ENCODE measurements around the gene WHRN.

DNA sequence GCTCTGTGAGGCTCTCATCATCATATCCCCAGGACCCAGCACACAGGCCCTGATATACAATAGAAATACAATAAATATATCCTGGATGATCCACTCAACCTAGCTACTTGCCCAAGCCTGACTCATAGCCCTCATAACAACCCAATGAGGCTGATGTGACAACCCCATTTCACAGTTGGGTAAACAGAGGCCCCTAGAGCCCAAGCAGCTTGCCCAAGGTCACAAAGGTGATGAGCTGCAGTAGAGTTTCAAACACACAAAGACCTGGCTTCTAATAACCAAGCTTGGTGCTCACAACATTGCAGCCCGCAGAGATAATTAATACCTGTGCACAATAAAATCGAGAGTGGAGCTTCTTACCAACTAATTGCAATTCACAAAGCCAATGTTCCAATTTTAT lies 114.3 kb downstream of the WHRN start:
- TF ChIP-seq POLR2AphosphoS5 (IDR thresholded peaks at IDR 0.05; ENCODE audit: low read depth) (no peak), EZH2 (IDR thresholded peaks at IDR 0.05; ENCODE audit: low read depth, unreplicated experiment) (no peak), EZH2phosphoT487 (IDR thresholded peaks at IDR 0.05; ENCODE audit: unreplicated experiment) (no peak), CREB1 (CRISPR knock-in tag; IDR thresholded peaks at IDR 0.05; ENCODE audit: low read depth) (no peak), STAT1 (IDR thresholded peaks at IDR 0.05; ENCODE audit: unreplicated experiment) (no peak), JUNB (IDR thresholded peaks at IDR 0.05; ENCODE audit: unreplicated experiment) (no peak), ZNF331 (CRISPR knock-in tag; IDR thresholded peaks at IDR 0.05; ENCODE audit: low read depth) (no peak), ZNF114 (CRISPR knock-in tag; IDR thresholded peaks at IDR 0.05) (no peak)
- TF ChIP-seq, protein P1, sequence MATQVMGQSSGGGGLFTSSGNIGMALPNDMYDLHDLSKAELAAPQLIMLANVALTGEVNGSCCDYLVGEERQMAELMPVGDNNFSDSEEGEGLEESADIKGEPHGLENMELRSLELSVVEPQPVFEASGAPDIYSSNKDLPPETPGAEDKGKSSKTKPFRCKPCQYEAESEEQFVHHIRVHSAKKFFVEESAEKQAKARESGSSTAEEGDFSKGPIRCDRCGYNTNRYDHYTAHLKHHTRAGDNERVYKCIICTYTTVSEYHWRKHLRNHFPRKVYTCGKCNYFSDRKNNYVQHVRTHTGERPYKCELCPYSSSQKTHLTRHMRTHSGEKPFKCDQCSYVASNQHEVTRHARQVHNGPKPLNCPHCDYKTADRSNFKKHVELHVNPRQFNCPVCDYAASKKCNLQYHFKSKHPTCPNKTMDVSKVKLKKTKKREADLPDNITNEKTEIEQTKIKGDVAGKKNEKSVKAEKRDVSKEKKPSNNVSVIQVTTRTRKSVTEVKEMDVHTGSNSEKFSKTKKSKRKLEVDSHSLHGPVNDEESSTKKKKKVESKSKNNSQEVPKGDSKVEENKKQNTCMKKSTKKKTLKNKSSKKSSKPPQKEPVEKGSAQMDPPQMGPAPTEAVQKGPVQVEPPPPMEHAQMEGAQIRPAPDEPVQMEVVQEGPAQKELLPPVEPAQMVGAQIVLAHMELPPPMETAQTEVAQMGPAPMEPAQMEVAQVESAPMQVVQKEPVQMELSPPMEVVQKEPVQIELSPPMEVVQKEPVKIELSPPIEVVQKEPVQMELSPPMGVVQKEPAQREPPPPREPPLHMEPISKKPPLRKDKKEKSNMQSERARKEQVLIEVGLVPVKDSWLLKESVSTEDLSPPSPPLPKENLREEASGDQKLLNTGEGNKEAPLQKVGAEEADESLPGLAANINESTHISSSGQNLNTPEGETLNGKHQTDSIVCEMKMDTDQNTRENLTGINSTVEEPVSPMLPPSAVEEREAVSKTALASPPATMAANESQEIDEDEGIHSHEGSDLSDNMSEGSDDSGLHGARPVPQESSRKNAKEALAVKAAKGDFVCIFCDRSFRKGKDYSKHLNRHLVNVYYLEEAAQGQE (IDR thresholded peaks at IDR 0.05; ENCODE audit: unreplicated experiment), result no peak
- TF ChIP-seq, protein P2, sequence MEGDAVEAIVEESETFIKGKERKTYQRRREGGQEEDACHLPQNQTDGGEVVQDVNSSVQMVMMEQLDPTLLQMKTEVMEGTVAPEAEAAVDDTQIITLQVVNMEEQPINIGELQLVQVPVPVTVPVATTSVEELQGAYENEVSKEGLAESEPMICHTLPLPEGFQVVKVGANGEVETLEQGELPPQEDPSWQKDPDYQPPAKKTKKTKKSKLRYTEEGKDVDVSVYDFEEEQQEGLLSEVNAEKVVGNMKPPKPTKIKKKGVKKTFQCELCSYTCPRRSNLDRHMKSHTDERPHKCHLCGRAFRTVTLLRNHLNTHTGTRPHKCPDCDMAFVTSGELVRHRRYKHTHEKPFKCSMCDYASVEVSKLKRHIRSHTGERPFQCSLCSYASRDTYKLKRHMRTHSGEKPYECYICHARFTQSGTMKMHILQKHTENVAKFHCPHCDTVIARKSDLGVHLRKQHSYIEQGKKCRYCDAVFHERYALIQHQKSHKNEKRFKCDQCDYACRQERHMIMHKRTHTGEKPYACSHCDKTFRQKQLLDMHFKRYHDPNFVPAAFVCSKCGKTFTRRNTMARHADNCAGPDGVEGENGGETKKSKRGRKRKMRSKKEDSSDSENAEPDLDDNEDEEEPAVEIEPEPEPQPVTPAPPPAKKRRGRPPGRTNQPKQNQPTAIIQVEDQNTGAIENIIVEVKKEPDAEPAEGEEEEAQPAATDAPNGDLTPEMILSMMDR (conservative IDR thresholded peaks at IDR 0.05; ENCODE audit: low read depth in 2 of 2), result no peak
- TF ChIP-seq, protein P3, sequence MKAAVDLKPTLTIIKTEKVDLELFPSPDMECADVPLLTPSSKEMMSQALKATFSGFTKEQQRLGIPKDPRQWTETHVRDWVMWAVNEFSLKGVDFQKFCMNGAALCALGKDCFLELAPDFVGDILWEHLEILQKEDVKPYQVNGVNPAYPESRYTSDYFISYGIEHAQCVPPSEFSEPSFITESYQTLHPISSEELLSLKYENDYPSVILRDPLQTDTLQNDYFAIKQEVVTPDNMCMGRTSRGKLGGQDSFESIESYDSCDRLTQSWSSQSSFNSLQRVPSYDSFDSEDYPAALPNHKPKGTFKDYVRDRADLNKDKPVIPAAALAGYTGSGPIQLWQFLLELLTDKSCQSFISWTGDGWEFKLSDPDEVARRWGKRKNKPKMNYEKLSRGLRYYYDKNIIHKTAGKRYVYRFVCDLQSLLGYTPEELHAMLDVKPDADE (IDR thresholded peaks at IDR 0.05), result no peak
- TF ChIP-seq, protein P4, sequence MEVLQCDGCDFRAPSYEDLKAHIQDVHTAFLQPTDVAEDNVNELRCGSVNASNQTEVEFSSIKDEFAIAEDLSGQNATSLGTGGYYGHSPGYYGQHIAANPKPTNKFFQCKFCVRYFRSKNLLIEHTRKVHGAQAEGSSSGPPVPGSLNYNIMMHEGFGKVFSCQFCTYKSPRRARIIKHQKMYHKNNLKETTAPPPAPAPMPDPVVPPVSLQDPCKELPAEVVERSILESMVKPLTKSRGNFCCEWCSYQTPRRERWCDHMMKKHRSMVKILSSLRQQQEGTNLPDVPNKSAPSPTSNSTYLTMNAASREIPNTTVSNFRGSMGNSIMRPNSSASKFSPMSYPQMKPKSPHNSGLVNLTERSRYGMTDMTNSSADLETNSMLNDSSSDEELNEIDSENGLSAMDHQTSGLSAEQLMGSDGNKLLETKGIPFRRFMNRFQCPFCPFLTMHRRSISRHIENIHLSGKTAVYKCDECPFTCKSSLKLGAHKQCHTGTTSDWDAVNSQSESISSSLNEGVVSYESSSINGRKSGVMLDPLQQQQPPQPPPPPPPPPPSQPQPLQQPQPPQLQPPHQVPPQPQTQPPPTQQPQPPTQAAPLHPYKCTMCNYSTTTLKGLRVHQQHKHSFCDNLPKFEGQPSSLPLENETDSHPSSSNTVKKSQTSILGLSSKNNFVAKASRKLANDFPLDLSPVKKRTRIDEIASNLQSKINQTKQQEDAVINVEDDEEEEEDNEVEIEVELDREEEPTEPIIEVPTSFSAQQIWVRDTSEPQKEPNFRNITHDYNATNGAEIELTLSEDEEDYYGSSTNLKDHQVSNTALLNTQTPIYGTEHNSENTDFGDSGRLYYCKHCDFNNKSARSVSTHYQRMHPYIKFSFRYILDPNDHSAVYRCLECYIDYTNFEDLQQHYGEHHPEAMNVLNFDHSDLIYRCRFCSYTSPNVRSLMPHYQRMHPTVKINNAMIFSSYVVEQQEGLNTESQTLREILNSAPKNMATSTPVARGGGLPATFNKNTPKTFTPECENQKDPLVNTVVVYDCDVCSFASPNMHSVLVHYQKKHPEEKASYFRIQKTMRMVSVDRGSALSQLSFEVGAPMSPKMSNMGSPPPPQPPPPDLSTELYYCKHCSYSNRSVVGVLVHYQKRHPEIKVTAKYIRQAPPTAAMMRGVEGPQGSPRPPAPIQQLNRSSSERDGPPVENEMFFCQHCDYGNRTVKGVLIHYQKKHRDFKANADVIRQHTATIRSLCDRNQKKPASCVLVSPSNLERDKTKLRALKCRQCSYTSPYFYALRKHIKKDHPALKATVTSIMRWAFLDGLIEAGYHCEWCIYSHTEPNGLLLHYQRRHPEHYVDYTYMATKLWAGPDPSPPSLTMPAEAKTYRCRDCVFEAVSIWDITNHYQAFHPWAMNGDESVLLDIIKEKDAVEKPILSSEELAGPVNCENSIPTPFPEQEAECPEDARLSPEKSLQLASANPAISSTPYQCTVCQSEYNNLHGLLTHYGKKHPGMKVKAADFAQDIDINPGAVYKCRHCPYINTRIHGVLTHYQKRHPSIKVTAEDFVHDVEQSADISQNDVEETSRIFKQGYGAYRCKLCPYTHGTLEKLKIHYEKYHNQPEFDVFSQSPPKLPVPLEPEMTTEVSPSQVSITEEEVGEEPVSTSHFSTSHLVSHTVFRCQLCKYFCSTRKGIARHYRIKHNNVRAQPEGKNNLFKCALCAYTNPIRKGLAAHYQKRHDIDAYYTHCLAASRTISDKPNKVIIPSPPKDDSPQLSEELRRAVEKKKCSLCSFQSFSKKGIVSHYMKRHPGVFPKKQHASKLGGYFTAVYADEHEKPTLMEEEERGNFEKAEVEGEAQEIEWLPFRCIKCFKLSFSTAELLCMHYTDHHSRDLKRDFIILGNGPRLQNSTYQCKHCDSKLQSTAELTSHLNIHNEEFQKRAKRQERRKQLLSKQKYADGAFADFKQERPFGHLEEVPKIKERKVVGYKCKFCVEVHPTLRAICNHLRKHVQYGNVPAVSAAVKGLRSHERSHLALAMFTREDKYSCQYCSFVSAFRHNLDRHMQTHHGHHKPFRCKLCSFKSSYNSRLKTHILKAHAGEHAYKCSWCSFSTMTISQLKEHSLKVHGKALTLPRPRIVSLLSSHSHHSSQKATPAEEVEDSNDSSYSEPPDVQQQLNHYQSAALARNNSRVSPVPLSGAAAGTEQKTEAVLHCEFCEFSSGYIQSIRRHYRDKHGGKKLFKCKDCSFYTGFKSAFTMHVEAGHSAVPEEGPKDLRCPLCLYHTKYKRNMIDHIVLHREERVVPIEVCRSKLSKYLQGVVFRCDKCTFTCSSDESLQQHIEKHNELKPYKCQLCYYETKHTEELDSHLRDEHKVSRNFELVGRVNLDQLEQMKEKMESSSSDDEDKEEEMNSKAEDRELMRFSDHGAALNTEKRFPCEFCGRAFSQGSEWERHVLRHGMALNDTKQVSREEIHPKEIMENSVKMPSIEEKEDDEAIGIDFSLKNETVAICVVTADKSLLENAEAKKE (CRISPR knock-in tag; IDR thresholded peaks at IDR 0.05), result no peak

All from GM23338 (cell line).